ENCODE results near the gene OSBP. TPM values are rescaled to one million over a fixed set of nuclear protein-coding genes. Genes with fewer than 3 reads are reported as not detected.

Gene OSBP
- total RNA-seq, 1 experiment from 2014 or later = 35.3 TPM

DNA sequence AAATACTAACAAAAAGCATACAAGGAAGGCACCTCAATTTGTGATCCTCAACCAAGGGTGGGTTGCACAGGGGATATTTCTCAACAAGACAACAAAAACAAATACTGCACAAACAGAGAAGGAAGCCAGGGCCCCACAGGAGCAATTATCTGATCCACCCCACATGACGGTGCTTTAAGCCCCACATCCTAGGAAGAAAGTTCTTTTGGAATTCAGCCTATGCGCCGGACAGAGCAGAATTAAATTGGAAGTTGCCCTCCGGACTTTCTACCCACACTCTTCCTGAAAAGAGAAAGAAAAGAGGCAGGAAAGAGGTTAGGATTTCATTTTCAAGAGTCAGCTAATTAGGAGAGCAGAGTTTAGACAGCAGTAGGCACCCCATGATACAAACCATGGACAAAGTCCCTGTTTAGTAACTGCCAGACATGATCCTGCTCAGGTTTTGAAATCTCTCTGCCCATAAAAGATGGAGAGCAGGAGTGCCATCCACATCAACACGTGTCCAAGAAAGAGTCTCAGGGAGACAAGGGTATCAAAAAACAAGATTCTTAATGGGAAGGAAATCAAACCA is 40.6 kb downstream of the OSBP start:
- H3K36me3 ChIP-seq (ENCODE audit: control insufficient read depth, insufficient read depth, low read length) = peaks cover 9% of the 10 kb centered on the region; the same call in 1 of the 2 replicates
- H3K27ac ChIP-seq (ENCODE audit: low read length) = no peak overlapping the region
- BruUV-seq (replicated peaks) = no TSS peak
- in situ Hi-C loops (cut with HindIII; ENCODE audit: low pct_unique_long_range_greater_than_20kb, low sequenced_read_pairs) = no loop called here
- H3K4me3 ChIP-seq (ENCODE audit: low read depth in 2 of 2, low read length in 2 of 2) = no peak overlapping the region
- ATAC-seq (no peak), DNase-seq (ENCODE audit: low read depth, low spot score) (no peak)
- ChIA-PET CTCF (no interaction called here), POLR2A (no interaction called here)
- no peaks in the 10 kb centered on the region for H3K9me3 ChIP-seq (ENCODE audit: control insufficient read depth, insufficient read depth, low read depth, low read length)
- H3K4me1 ChIP-seq (ENCODE audit: control insufficient read depth, insufficient read depth, low read length) = no peaks in the 10 kb centered on the region
- no peaks in the 10 kb centered on the region for H3K27me3 ChIP-seq (ENCODE audit: control insufficient read depth, insufficient read depth, low read length)
- intact Hi-C loops (cut with micrococcal nuclease; ENCODE audit: unreplicated experiment) = no loop called here
- TF ChIP-seq CTCF (IDR thresholded peaks at IDR 0.05) (no peak), TCF7L2 (IDR thresholded peaks at IDR 0.05; ENCODE audit: low read depth, low read length) (no peak), POLR2AphosphoS5 (IDR thresholded peaks at IDR 0.05; ENCODE audit: low read depth, low read length) (no peak), SIN3A (IDR thresholded peaks at IDR 0.05; ENCODE audit: borderline replicate concordance, insufficient read depth, low read depth, low read length) (no peak)
- TF ChIP-seq, protein P1, sequence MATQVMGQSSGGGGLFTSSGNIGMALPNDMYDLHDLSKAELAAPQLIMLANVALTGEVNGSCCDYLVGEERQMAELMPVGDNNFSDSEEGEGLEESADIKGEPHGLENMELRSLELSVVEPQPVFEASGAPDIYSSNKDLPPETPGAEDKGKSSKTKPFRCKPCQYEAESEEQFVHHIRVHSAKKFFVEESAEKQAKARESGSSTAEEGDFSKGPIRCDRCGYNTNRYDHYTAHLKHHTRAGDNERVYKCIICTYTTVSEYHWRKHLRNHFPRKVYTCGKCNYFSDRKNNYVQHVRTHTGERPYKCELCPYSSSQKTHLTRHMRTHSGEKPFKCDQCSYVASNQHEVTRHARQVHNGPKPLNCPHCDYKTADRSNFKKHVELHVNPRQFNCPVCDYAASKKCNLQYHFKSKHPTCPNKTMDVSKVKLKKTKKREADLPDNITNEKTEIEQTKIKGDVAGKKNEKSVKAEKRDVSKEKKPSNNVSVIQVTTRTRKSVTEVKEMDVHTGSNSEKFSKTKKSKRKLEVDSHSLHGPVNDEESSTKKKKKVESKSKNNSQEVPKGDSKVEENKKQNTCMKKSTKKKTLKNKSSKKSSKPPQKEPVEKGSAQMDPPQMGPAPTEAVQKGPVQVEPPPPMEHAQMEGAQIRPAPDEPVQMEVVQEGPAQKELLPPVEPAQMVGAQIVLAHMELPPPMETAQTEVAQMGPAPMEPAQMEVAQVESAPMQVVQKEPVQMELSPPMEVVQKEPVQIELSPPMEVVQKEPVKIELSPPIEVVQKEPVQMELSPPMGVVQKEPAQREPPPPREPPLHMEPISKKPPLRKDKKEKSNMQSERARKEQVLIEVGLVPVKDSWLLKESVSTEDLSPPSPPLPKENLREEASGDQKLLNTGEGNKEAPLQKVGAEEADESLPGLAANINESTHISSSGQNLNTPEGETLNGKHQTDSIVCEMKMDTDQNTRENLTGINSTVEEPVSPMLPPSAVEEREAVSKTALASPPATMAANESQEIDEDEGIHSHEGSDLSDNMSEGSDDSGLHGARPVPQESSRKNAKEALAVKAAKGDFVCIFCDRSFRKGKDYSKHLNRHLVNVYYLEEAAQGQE (IDR thresholded peaks at IDR 0.05; ENCODE audit: insufficient read depth in 1 of 2, low read depth in 2 of 2, low read length in 1 of 2) = no peak

- in situ Hi-C loops (cut with HindIII; ENCODE audit: low pct_unique_long_range_greater_than_20kb, low sequenced_read_pairs) = no loop called here
- Histone ChIP-seq H3K27ac (ENCODE audit: low read length) (no peak overlapping the region), H3K36me3 (ENCODE audit: control insufficient read depth, insufficient read depth, low read length) (peaks cover 9% of the 10 kb centered on the region; the same call in 1 of the 2 replicates)
Observed at GRCh38 chr11:59574467-59574866, 41.1 kb downstream of the OSBP start.

More at GRCh38 chr11:59574467-59574866, 41.1 kb downstream of the OSBP start:
- H3K4me1 ChIP-seq (ENCODE audit: control insufficient read depth, insufficient read depth, low read length) = no peaks in the 10 kb centered on the region
- intact Hi-C loops (cut with micrococcal nuclease; ENCODE audit: unreplicated experiment) = no loop called here
- no TSS peak for BruUV-seq (replicated peaks)
- H3K9me3 ChIP-seq (ENCODE audit: control insufficient read depth, insufficient read depth, low read depth, low read length) = no peaks in the 10 kb centered on the region
- no peaks in the 10 kb centered on the region for H3K27me3 ChIP-seq (ENCODE audit: control insufficient read depth, insufficient read depth, low read length)
- TF ChIP-seq TCF7L2 (IDR thresholded peaks at IDR 0.05; ENCODE audit: low read depth, low read length) = no peak
- TF ChIP-seq CTCF (IDR thresholded peaks at IDR 0.05) = no peak
- TF ChIP-seq, protein P1 (IDR thresholded peaks at IDR 0.05; ENCODE audit: insufficient read depth in 1 of 2, low read depth in 2 of 2, low read length in 1 of 2) = no peak
- no peak for TF ChIP-seq POLR2AphosphoS5 (IDR thresholded peaks at IDR 0.05; ENCODE audit: low read depth, low read length)
- no peak for TF ChIP-seq SIN3A (IDR thresholded peaks at IDR 0.05; ENCODE audit: borderline replicate concordance, insufficient read depth, low read depth, low read length)
- POLR2A ChIA-PET = no interaction called here
- H3K4me3 ChIP-seq (ENCODE audit: low read depth in 2 of 2, low read length in 2 of 2) = no peak overlapping the region
- ATAC-seq (no peak), DNase-seq (ENCODE audit: low read depth, low spot score) (no peak)
- CTCF ChIA-PET = no interaction called here

Measured in Panc1 (cell line).